Activated T-helper 1 cell treated with anti-CD3 and anti-CD28 coated beads, Interleukin-12 subunit alpha, Interleukin-12 subunit beta, Interleukin-2, Interleukin-4 antibody, amounts not matched to agents 30 ng/mL and 10 ng/mL and 1 ng/mL, durations not matched to agents 14 hours and 24 hours and 36 hours (primary cell): ENCODE results near the gene CECR2. TPM values are rescaled to one million over a fixed set of nuclear protein-coding genes. Genes with fewer than 3 reads are reported as not detected.

ENCODE experiments used
- DNase-seq: peaks from one replicate; pipeline ENCODE4 v3.0.0; 2021; ENCODE audit warnings: low spot score
- H3K27ac Mint-ChIP-seq: one replicate; pipeline ENCODE4 v1.8.0; 2021; ENCODE audit warnings: mild to moderate bottlenecking, mixed read lengths
- H3K27me3 Mint-ChIP-seq: one replicate; pipeline ENCODE4 v1.8.0; 2022; ENCODE audit warnings: mild to moderate bottlenecking, moderate library complexity, mixed read lengths; ENCODE audit not compliant: insufficient read depth
- H3K36me3 Mint-ChIP-seq: one replicate; pipeline ENCODE4 v1.8.0; 2021; ENCODE audit warnings: low read depth, mixed read lengths
- H3K4me1 Mint-ChIP-seq: one replicate; pipeline ENCODE4 v1.8.0; 2021; ENCODE audit warnings: low read depth, mixed read lengths
- H3K4me3 Mint-ChIP-seq: one replicate; pipeline ENCODE4 v1.8.0; 2021; ENCODE audit warnings: mild to moderate bottlenecking, moderate library complexity, mixed read lengths
- H3K9me3 Mint-ChIP-seq: one replicate; pipeline ENCODE4 v1.8.0; 2021; ENCODE audit warnings: mixed read lengths
- intact Hi-C: fragments of 100-400 bp; cut with micrococcal nuclease; formaldehyde crosslinking; loops from one replicate; pipeline ENCODE4 v1.15.1; 2024
- total RNA-seq: library from RNA; stranded (reverse); gene quantifications from 2 replicates; pipeline ENCODE4 v1.2.3, GENCODE V29; 2022

Gene CECR2
- total RNA-seq, 1 donor from 2014 or later: 0.18 TPM

GRCh38 chr22:17484608-17485007, 115.3 kb downstream of the CECR2 start:
- intact Hi-C loops: no loop called here
- Mint-ChIP-seq H3K9me3 (no peaks in the 10 kb centered on the region), H3K27ac (no peak overlapping the region), H3K27me3 (peaks cover 3% of the 10 kb centered on the region), H3K4me1 (no peaks in the 10 kb centered on the region), H3K36me3 (no peaks in the 10 kb centered on the region), H3K4me3 (no peak overlapping the region)
- DNase-seq: no peak

GRCh38 chr22:17486313-17486712, 117.1 kb downstream of the CECR2 start:
- intact Hi-C loops: no loop called here
- Mint-ChIP-seq H3K36me3 (no peaks in the 10 kb centered on the region), H3K9me3 (no peaks in the 10 kb centered on the region), H3K27me3 (peaks cover 5% of the 10 kb centered on the region), H3K27ac (no peak overlapping the region), H3K4me1 (no peaks in the 10 kb centered on the region), H3K4me3 (no peak overlapping the region)
- no peak for DNase-seq

GRCh38 chr22:17486719-17487118, 117.5 kb downstream of the CECR2 start:
- Mint-ChIP-seq H3K27me3 (peaks cover 7% of the 10 kb centered on the region), H3K4me3 (no peak overlapping the region), H3K9me3 (no peaks in the 10 kb centered on the region), H3K27ac (no peak overlapping the region), H3K4me1 (no peaks in the 10 kb centered on the region), H3K36me3 (no peaks in the 10 kb centered on the region)
- intact Hi-C loops: no loop called here
- no peak for DNase-seq

- intact Hi-C loops: no loop called here
- no peak overlapping the region for H3K27ac Mint-ChIP-seq
- H3K4me1 Mint-ChIP-seq: no peaks in the 10 kb centered on the region
- H3K27me3 Mint-ChIP-seq: peaks cover 7% of the 10 kb centered on the region
- no peak for DNase-seq
- H3K36me3 Mint-ChIP-seq: no peaks in the 10 kb centered on the region
- H3K4me3 Mint-ChIP-seq: no peak overlapping the region
- no peaks in the 10 kb centered on the region for H3K9me3 Mint-ChIP-seq
These were observed 119.8 kb downstream of the CECR2 start for GRCh38 chr22:17489101-17489500.

- intact Hi-C loops: no loop called here
- no peak overlapping the region for H3K4me3 Mint-ChIP-seq
- peaks cover 7% of the 10 kb centered on the region for H3K27me3 Mint-ChIP-seq
- H3K27ac Mint-ChIP-seq: no peak overlapping the region
- no peaks in the 10 kb centered on the region for H3K9me3 Mint-ChIP-seq
- no peaks in the 10 kb centered on the region for H3K4me1 Mint-ChIP-seq
- no peaks in the 10 kb centered on the region for H3K36me3 Mint-ChIP-seq
- no peak for DNase-seq
These were observed 121.9 kb downstream of the CECR2 start for GRCh38 chr22:17491090-17491640.

- H3K36me3 Mint-ChIP-seq: no peaks in the 10 kb centered on the region
- H3K9me3 Mint-ChIP-seq: no peaks in the 10 kb centered on the region
- peaks cover 3% of the 10 kb centered on the region for H3K27me3 Mint-ChIP-seq
- H3K27ac Mint-ChIP-seq: no peak overlapping the region
- no peaks in the 10 kb centered on the region for H3K4me1 Mint-ChIP-seq
- H3K4me3 Mint-ChIP-seq: no peak overlapping the region
- intact Hi-C loops: no loop called here
- no peak for DNase-seq
These were observed 123.0 kb downstream of the CECR2 start for GRCh38 chr22:17492247-17492646.

- DNase-seq: no peak
- no peak overlapping the region for H3K4me3 Mint-ChIP-seq
- peaks cover 3% of the 10 kb centered on the region for H3K27me3 Mint-ChIP-seq
- no peaks in the 10 kb centered on the region for H3K4me1 Mint-ChIP-seq
- H3K27ac Mint-ChIP-seq: no peak overlapping the region
- H3K36me3 Mint-ChIP-seq: no peaks in the 10 kb centered on the region
- H3K9me3 Mint-ChIP-seq: no peaks in the 10 kb centered on the region
- intact Hi-C loops: no loop called here
These were observed 124.2 kb downstream of the CECR2 start for GRCh38 chr22:17493419-17493981.

- Mint-ChIP-seq H3K27me3 (peaks cover 3% of the 10 kb centered on the region), H3K4me1 (peaks cover 4% of the 10 kb centered on the region), H3K36me3 (no peaks in the 10 kb centered on the region), H3K9me3 (no peaks in the 10 kb centered on the region), H3K27ac (no peak overlapping the region), H3K4me3 (no peak overlapping the region)
- intact Hi-C loops: no loop called here
- DNase-seq: no peak
These were observed 127.6 kb downstream of the CECR2 start for GRCh38 chr22:17496841-17497240.

- peaks cover 4% of the 10 kb centered on the region for H3K4me1 Mint-ChIP-seq
- peaks cover 3% of the 10 kb centered on the region for H3K27me3 Mint-ChIP-seq
- intact Hi-C loops: loop anchor here (1.0 to 2.0 kb wide), 3 partner anchors 297 to 426 kb away; no protein-coding TSS in a partner anchor
- no peaks in the 10 kb centered on the region for H3K36me3 Mint-ChIP-seq
- DNase-seq: peak; percentile 23
- no peaks in the 10 kb centered on the region for H3K9me3 Mint-ChIP-seq
- H3K27ac Mint-ChIP-seq: no peak overlapping the region
- no peak overlapping the region for H3K4me3 Mint-ChIP-seq
These were observed 132.5 kb downstream of the CECR2 start for GRCh38 chr22:17501679-17502285.

GRCh38 chr22:17508110-17508509, 138.8 kb downstream of the CECR2 start:
- no peaks in the 10 kb centered on the region for H3K9me3 Mint-ChIP-seq
- intact Hi-C loops: no loop called here
- peaks cover 12% of the 10 kb centered on the region for H3K27me3 Mint-ChIP-seq
- H3K4me3 Mint-ChIP-seq: no peak overlapping the region
- H3K36me3 Mint-ChIP-seq: no peaks in the 10 kb centered on the region
- H3K27ac Mint-ChIP-seq: no peak overlapping the region
- H3K4me1 Mint-ChIP-seq: no peaks in the 10 kb centered on the region
- DNase-seq: no peak

- Mint-ChIP-seq H3K27ac (no peak overlapping the region), H3K27me3 (peaks cover 26% of the 10 kb centered on the region), H3K4me1 (no peaks in the 10 kb centered on the region), H3K4me3 (no peak overlapping the region), H3K36me3 (no peaks in the 10 kb centered on the region), H3K9me3 (no peaks in the 10 kb centered on the region)
- intact Hi-C loops: no loop called here
- DNase-seq: no peak
These were observed 143.7 kb downstream of the CECR2 start for GRCh38 chr22:17512960-17513359.

GRCh38 chr22:17513612-17514011, 144.4 kb downstream of the CECR2 start:
- intact Hi-C loops: no loop called here
- no peaks in the 10 kb centered on the region for H3K36me3 Mint-ChIP-seq
- no peak overlapping the region for H3K4me3 Mint-ChIP-seq
- no peak for DNase-seq
- no peaks in the 10 kb centered on the region for H3K9me3 Mint-ChIP-seq
- no peak overlapping the region for H3K27ac Mint-ChIP-seq
- H3K4me1 Mint-ChIP-seq: no peaks in the 10 kb centered on the region
- H3K27me3 Mint-ChIP-seq: peaks cover 25% of the 10 kb centered on the region

GRCh38 chr22:17514084-17514483, 144.8 kb downstream of the CECR2 start:
- DNase-seq: no peak
- intact Hi-C loops: no loop called here
- Mint-ChIP-seq H3K4me3 (no peak overlapping the region), H3K9me3 (no peaks in the 10 kb centered on the region), H3K4me1 (no peaks in the 10 kb centered on the region), H3K27me3 (peaks cover 20% of the 10 kb centered on the region), H3K27ac (no peak overlapping the region), H3K36me3 (no peaks in the 10 kb centered on the region)
